DOHH2 (cell line): ENCODE results near the gene CATSPERD.

Source experiments
- H3F3A ChIP-seq: fragments of 200-600 bp; sonication (generic), shearing (Covaris generic); 2 replicates; pipeline ENCODE4 v1.6.0; 2016; ENCODE audit warnings: antibody characterized with exemption, mild to moderate bottlenecking; ENCODE audit not compliant: control insufficient read depth, insufficient read depth
- H3K27ac ChIP-seq: fragments of 200-600 bp; sonication (generic); 2 replicates; pipeline ENCODE4 v1.5.1; 2014; ENCODE audit warnings: low read depth, mild to moderate bottlenecking, low read length, moderate library complexity
- H3K27me3 ChIP-seq: fragments of 200-600 bp; sonication (generic); 2 replicates; pipeline ENCODE4 v1.6.1; 2014; ENCODE audit warnings: mild to moderate bottlenecking, low read length, mixed read lengths; ENCODE audit not compliant: control insufficient read depth
- H3K36me3 ChIP-seq: fragments of 200-600 bp; sonication (generic); 2 replicates; pipeline ENCODE4 v1.6.1; 2014; ENCODE audit warnings: mild to moderate bottlenecking, low read length, moderate library complexity, mixed read lengths; ENCODE audit not compliant: control insufficient read depth
- H3K4me1 ChIP-seq: fragments of 200-600 bp; sonication (generic); 2 replicates; pipeline ENCODE4 v1.6.1; 2014; ENCODE audit warnings: mild to moderate bottlenecking, low read length, mixed read lengths; ENCODE audit not compliant: control insufficient read depth
- H3K4me2 ChIP-seq: fragments of 200-600 bp; sonication (generic); 2 replicates; pipeline ENCODE4 v1.6.0; 2014; ENCODE audit warnings: mild to moderate bottlenecking, low read length, moderate library complexity
- H3K4me3 ChIP-seq: fragments of 200-600 bp; sonication (generic); 2 replicates; pipeline ENCODE4 v1.5.1; 2014; ENCODE audit warnings: mild to moderate bottlenecking, low read length, mixed read lengths
- H3K79me2 ChIP-seq: fragments of 200-600 bp; sonication (generic); 2 replicates; pipeline ENCODE4 v1.6.1; 2014; ENCODE audit warnings: mild to moderate bottlenecking, low read length, mixed read lengths; ENCODE audit not compliant: control insufficient read depth
- H3K9me2 ChIP-seq: fragments of 200-600 bp; sonication (generic); replicated peaks from 2 replicates; pipeline ENCODE4 v1.6.1; 2014; ENCODE audit warnings: mild to moderate bottlenecking, low read length, mixed read lengths; ENCODE audit not compliant: control insufficient read depth
- H3K9me3 ChIP-seq: fragments of 200-600 bp; sonication (generic); 2 replicates; pipeline ENCODE4 v1.6.1; 2014; ENCODE audit warnings: antibody characterized with exemption, low read length, mixed read lengths; ENCODE audit not compliant: control insufficient read depth, insufficient read depth
- H4K20me1 ChIP-seq: fragments of 200-600 bp; sonication (generic); 2 replicates; pipeline ENCODE4 v1.6.0; 2014; ENCODE audit warnings: low read depth, mild to moderate bottlenecking, antibody characterized with exemption, low read length, moderate library complexity; ENCODE audit not compliant: control insufficient read depth, insufficient read depth
- EZH2phosphoT487 ChIP-seq: fragments of 200-600 bp; sonication (generic); IDR thresholded peaks from 2 replicates; pipeline ENCODE4 v1.6.1; 2017; ENCODE audit warnings: borderline replicate concordance, mild to moderate bottlenecking, antibody characterized with exemption, low read length, moderate library complexity, mixed read lengths
- TF ChIP-seq, protein P1 (sequence below): fragments of 200-600 bp; sonication (generic); IDR thresholded peaks from one replicate; pipeline ENCODE4 v1.5.1; 2014; ENCODE audit warnings: antibody characterized with exemption, mild to moderate bottlenecking, low read depth, low read length; ENCODE audit not compliant: poor library complexity, severe bottlenecking

CATSPERD gene

DNA sequence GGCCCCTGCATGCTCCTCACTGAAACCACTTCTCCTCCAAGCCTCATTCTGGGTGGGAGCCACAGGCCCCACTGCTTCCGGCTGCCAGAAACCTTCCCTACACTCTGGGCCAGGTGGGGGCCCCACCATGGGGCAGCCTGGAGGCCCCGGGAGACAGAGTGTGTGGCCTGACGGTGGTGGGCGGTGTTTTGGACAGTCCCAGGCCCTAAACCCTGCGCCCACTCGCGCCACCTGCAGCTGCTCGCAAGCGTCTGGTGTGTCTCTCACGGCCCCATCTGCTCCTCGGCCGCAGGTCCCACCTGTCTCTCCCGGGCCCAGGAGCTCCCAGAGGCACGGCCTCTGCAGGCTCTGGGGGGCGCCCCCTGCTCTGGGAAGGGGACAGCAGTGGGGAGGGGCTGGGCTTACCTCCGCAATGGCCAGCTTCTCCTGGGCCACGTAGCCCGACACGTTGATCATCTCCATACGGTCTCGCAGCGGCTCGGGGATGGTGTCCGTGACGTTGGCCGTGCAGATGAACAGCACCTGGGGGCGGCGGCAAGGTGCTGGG is 24.7 kb upstream of the CATSPERD start:
- H4K20me1 ChIP-seq = peaks cover 11% of the 10 kb centered on the region
- H3F3A ChIP-seq = peaks cover 20% of the 10 kb centered on the region
- H3K27ac ChIP-seq = 0 out of 2 replicates have a peak overlapping the region, but pooled peaks have one; percentile 19
- H3K4me1 ChIP-seq = peaks cover 11% of the 10 kb centered on the region; the same call in 1 of the 2 replicates
- H3K4me3 ChIP-seq = no peak overlapping the region
- no peaks in the 10 kb centered on the region for H3K9me3 ChIP-seq
- H3K27me3 ChIP-seq = no peaks in the 10 kb centered on the region
- no peak overlapping the region for H3K4me2 ChIP-seq
- peaks cover 40% of the 10 kb centered on the region for H3K79me2 ChIP-seq
- H3K9me2 ChIP-seq = no peaks in the 10 kb centered on the region
- no peak for TF ChIP-seq EZH2phosphoT487
- TF ChIP-seq, protein P1, sequence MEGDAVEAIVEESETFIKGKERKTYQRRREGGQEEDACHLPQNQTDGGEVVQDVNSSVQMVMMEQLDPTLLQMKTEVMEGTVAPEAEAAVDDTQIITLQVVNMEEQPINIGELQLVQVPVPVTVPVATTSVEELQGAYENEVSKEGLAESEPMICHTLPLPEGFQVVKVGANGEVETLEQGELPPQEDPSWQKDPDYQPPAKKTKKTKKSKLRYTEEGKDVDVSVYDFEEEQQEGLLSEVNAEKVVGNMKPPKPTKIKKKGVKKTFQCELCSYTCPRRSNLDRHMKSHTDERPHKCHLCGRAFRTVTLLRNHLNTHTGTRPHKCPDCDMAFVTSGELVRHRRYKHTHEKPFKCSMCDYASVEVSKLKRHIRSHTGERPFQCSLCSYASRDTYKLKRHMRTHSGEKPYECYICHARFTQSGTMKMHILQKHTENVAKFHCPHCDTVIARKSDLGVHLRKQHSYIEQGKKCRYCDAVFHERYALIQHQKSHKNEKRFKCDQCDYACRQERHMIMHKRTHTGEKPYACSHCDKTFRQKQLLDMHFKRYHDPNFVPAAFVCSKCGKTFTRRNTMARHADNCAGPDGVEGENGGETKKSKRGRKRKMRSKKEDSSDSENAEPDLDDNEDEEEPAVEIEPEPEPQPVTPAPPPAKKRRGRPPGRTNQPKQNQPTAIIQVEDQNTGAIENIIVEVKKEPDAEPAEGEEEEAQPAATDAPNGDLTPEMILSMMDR = no peak
- peaks cover 87% of the 10 kb centered on the region for H3K36me3 ChIP-seq

DNA sequence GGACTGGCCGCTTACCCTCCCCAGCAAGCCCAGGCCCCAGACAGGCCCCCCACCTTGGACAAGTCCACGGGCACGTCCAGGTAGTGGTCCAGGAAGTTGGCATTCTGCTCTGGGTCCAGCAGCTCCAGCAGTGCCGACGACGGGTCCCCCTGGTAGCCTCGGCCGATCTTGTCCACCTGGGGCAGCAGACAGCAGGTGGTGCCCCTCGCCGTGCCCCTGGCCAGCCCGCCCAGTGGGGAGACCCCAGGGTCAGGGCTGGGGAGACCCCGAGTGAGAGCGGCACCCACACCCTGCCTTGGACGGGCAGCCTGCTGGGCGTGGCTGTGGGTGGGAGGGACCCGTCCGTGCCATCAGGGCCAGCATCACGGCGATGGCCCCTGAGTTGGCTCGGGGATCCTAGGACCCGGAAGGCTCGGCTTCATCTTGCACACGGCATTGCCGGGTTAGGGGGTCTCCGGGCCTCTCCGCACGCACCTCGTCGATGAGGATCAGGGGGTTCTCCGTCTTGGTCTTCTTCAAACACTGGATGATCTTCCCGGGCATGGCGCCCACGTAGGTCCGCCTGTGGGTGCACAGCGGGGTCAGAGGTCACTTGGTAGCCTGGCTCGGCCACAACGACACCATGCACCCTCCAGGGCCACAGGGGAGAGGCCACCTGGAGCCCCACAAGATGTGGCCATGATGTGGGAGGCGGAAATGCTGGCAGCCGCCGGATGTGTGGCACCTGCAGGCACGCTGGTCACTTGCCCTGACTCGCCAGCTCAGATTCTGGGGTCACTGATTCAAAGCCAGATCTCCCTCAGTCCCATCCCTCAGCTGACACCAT is 24.0 kb upstream of the CATSPERD start:
- H3K27me3 ChIP-seq = no peaks in the 10 kb centered on the region
- H3K4me2 ChIP-seq = no peak overlapping the region
- H3K27ac ChIP-seq = no peak overlapping the region
- H3K4me1 ChIP-seq = peaks cover 11% of the 10 kb centered on the region; the same call in 1 of the 2 replicates
- peaks cover 11% of the 10 kb centered on the region for H4K20me1 ChIP-seq
- H3K4me3 ChIP-seq = no peak overlapping the region
- peaks cover 20% of the 10 kb centered on the region for H3F3A ChIP-seq
- no peaks in the 10 kb centered on the region for H3K9me2 ChIP-seq
- H3K36me3 ChIP-seq = peaks cover 86% of the 10 kb centered on the region
- no peak for TF ChIP-seq EZH2phosphoT487
- TF ChIP-seq, protein P1 = no peak
- peaks cover 33% of the 10 kb centered on the region for H3K79me2 ChIP-seq
- H3K9me3 ChIP-seq = no peaks in the 10 kb centered on the region

DNA sequence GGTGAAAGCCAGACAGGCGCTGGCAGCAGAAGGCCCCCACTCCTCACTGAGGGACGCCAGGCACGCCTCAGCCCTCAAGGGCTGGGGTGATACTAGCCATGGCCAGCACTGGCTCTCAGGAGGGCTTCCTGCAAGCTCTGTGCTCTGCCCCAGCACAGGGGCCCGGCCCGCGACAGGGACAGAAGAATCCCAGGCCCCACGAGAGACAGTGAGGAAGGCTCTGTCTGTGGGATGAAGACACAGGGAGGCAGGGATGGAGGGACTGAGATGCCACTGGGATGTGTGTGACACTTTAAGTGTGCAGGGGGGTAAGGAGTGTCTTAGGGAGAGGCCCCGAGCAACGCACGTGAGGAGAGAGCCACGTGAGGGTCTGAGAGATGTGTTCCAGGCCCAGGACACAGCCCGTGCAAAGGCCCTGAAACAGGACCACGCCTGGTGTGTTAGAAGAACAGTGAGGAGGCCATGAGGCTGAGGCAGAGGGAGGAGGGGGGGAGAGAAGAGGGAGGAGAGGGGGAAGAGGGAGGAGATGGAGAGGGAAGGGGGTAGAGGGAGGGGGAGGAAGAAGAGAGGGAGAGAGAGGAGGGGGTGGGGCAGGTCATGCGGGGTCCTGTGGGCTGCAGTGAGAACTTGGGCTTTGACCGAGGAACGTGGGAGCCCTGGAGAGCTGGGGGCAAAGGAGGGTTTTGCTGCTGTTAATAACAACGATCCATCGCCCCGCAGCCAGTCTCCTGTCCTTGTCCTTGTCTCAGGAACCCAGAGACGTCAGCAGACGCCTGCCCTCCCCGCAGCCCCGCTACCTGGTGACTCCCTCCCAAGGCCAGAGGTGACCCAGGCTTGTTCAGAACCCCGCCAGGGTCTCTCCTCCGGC is 23.2 kb upstream of the CATSPERD start:
- H3K36me3 ChIP-seq = peaks cover 77% of the 10 kb centered on the region
- no peak overlapping the region for H3K27ac ChIP-seq
- TF ChIP-seq EZH2phosphoT487 = no peak
- TF ChIP-seq, protein P1 = no peak
- H3K79me2 ChIP-seq = peaks cover 25% of the 10 kb centered on the region
- H4K20me1 ChIP-seq = peaks cover 5% of the 10 kb centered on the region
- H3K4me2 ChIP-seq = no peak overlapping the region
- no peaks in the 10 kb centered on the region for H3K27me3 ChIP-seq
- H3K9me3 ChIP-seq = no peaks in the 10 kb centered on the region
- H3K4me3 ChIP-seq = no peak overlapping the region
- peaks cover 20% of the 10 kb centered on the region for H3F3A ChIP-seq
- H3K9me2 ChIP-seq = no peaks in the 10 kb centered on the region
- peaks cover 5% of the 10 kb centered on the region; the same call in 1 of the 2 replicates for H3K4me1 ChIP-seq
